SK-N-SH (cell line): ENCODE measurements around the gene GPR85. TPM values are rescaled to one million over a fixed set of nuclear protein-coding genes. Genes with fewer than 3 reads are reported as not detected.

Experiments used
- CTCF ChIA-PET: fragments of 300-600, 350-600 bp; formaldehyde crosslinking; extraction: SDS; loops from one replicate; lab custom pipeline; 2021; lab: Yijun Ruan, JAX
- POLR2A ChIA-PET: fragments of 350-600 bp; sonication (Branson Sonifier 250); formaldehyde crosslinking; extraction: SDS; loops from one replicate; lab custom pipeline; 2020; ENCODE audit warnings: antibody characterized with exemption, inconsistent platforms; lab: Yijun Ruan, JAX
- DNase-seq: peaks from one replicate; pipeline ENCODE4 v3.0.0; 2012
- H2AFZ ChIP-seq: fragments of 200-600 bp; sonication (generic); 2 replicates; pipeline ENCODE4 v1.8.1; 2016; ENCODE audit warnings: antibody characterized with exemption, mild to moderate bottlenecking, low read depth
- H3F3A ChIP-seq: fragments of 200-600 bp; sonication (generic); replicated peaks from 2 replicates; pipeline ENCODE3; 2016; ENCODE audit warnings: antibody characterized with exemption, mild to moderate bottlenecking; ENCODE audit not compliant: insufficient read depth
- H3K27ac ChIP-seq, 2 experiments: fragments of 200-500 bp in 1 of 2; fragments of 200-600 bp in 1 of 2; sonication (Bioruptor generic) in 1 of 2; sonication (generic), shearing (Covaris generic) in 1 of 2; 2 replicates each; pipeline versions ENCODE4 v1.5.1 to v1.6.1; 2014 to 2016; ENCODE audit warnings: low read depth in 2 of 2, inconsistent platforms in 1 of 2, low read length in 1 of 2, mild to moderate bottlenecking in 1 of 2, mixed read lengths in 1 of 2
- H3K27me3 ChIP-seq: fragments of 200-600 bp; sonication (generic), shearing (Covaris generic); 2 replicates; pipeline ENCODE4 v1.6.1; 2016; ENCODE audit warnings: mixed run types; ENCODE audit not compliant: insufficient read depth
- H3K36me3 ChIP-seq, 2 experiments: fragments of 200-500 bp in 1 of 2; fragments of 200-600 bp in 1 of 2; sonication (Bioruptor generic) in 1 of 2; sonication (generic) in 1 of 2; replicated peaks in 1 of 2; 2 replicates each; pipeline versions ENCODE3 to v1.5.1; 2014 to 2016; ENCODE audit warnings: low read length in 1 of 2, mild to moderate bottlenecking in 1 of 2; ENCODE audit not compliant: insufficient read depth in 2 of 2, control insufficient read depth in 1 of 2
- H3K4me1 ChIP-seq, 2 experiments: fragments of 200-500 bp in 1 of 2; fragments of 200-600 bp in 1 of 2; sonication (Bioruptor generic) in 1 of 2; sonication (generic), shearing (Covaris generic) in 1 of 2; 2 replicates each; pipeline versions ENCODE4 v1.5.1 to v1.6.1; 2014 to 2016; ENCODE audit warnings: low read depth in 1 of 2, low read length in 1 of 2, mixed run types in 1 of 2; ENCODE audit not compliant: insufficient read depth in 2 of 2, control insufficient read depth in 1 of 2
- H3K4me2 ChIP-seq: fragments of 200-600 bp; sonication (generic), shearing (Covaris generic); 2 replicates; pipeline ENCODE4 v1.6.1; 2017; ENCODE audit warnings: mixed run types
- H3K4me3 ChIP-seq, 2 experiments: fragments of 200-500 bp in 1 of 2; fragments of 200-600 bp in 1 of 2; sonication (Bioruptor generic) in 1 of 2; sonication (generic), shearing (Covaris generic) in 1 of 2; 2 replicates each; pipeline versions ENCODE4 v1.5.1 to v1.8.1; 2014 to 2016; ENCODE audit warnings: low read depth in 2 of 2, inconsistent platforms in 1 of 2, low read length in 1 of 2, mild to moderate bottlenecking in 1 of 2, mixed read lengths in 1 of 2, moderate library complexity in 1 of 2
- H3K79me2 ChIP-seq: fragments of 200-600 bp; sonication (generic); 2 replicates; pipeline ENCODE4 v1.8.1; 2017; ENCODE audit warnings: mild to moderate bottlenecking; ENCODE audit not compliant: insufficient read depth
- H3K9ac ChIP-seq: fragments of 200-600 bp; sonication (generic); 2 replicates; pipeline ENCODE4 v1.6.1; 2017; ENCODE audit warnings: mixed run types
- H3K9me2 ChIP-seq: fragments of 200-600 bp; sonication (generic); 2 replicates; pipeline ENCODE4 v1.6.1; 2017; ENCODE audit warnings: mixed run types
- H3K9me3 ChIP-seq: fragments of 200-600 bp; sonication (generic); 2 replicates; pipeline ENCODE4 v1.6.1; 2017; ENCODE audit warnings: mixed run types, mild to moderate bottlenecking, moderate library complexity
- H4K20me1 ChIP-seq: fragments of 200-600 bp; sonication (generic); 2 replicates; pipeline ENCODE4 v1.6.1; 2017; ENCODE audit warnings: mild to moderate bottlenecking, mixed run types; ENCODE audit not compliant: insufficient read depth
- CHD2 ChIP-seq: fragments of 150-350 bp; IDR thresholded peaks from 2 replicates; pipeline ENCODE4 v1.6.1; 2018; ENCODE audit warnings: low read length; ENCODE audit not compliant: partially characterized antibody
- ELF1 ChIP-seq: IDR thresholded peaks from 2 replicates; pipeline ENCODE4 v1.4.0; 2012
- EP300 ChIP-seq, 2 experiments: IDR thresholded peaks; 2 replicates each; pipeline versions ENCODE4 v1.4.0 to v1.6.1; 2012; ENCODE audit warnings: borderline replicate concordance in 1 of 2, low read depth in 1 of 2, low read length in 1 of 2
- EZH2phosphoT487 ChIP-seq: fragments of 200-600 bp; sonication (generic); IDR thresholded peaks from 2 replicates; pipeline ENCODE4 v1.6.1; 2017; ENCODE audit warnings: low read depth, mixed run types, mild to moderate bottlenecking, antibody characterized with exemption, moderate library complexity, borderline replicate concordance
- FOXM1 ChIP-seq: IDR thresholded peaks from 2 replicates; pipeline ENCODE4 v1.4.0; 2012; ENCODE audit warnings: low read depth, mild to moderate bottlenecking
- GABPA ChIP-seq: IDR thresholded peaks from 2 replicates; pipeline ENCODE4 v1.4.0; 2012; ENCODE audit warnings: low read depth, mild to moderate bottlenecking
- JUND ChIP-seq: IDR thresholded peaks from 2 replicates; pipeline ENCODE4 v1.4.0; 2012
- MXI1 ChIP-seq: IDR thresholded peaks from 2 replicates; pipeline ENCODE4 v1.6.1; 2012; ENCODE audit warnings: mild to moderate bottlenecking, low read depth, low read length, improper control_type of control experiment
- RFX5 ChIP-seq: IDR thresholded peaks from 2 replicates; pipeline ENCODE4 v1.6.1; 2012; ENCODE audit warnings: mild to moderate bottlenecking, improper control_type of control experiment, low read length
- RXRA ChIP-seq: IDR thresholded peaks from 2 replicates; pipeline ENCODE4 v1.4.0; 2012; ENCODE audit warnings: low read depth, mild to moderate bottlenecking, borderline replicate concordance
- SMC3 ChIP-seq: IDR thresholded peaks from 2 replicates; pipeline ENCODE4 v1.6.1; 2012; ENCODE audit warnings: low read depth, low read length, improper control_type of control experiment
- TCF12 ChIP-seq: IDR thresholded peaks from 2 replicates; pipeline ENCODE4 v1.4.0; 2012
- TEAD4 ChIP-seq: IDR thresholded peaks from 2 replicates; pipeline ENCODE4 v1.4.0; 2012; ENCODE audit warnings: mild to moderate bottlenecking, borderline replicate concordance; ENCODE audit not compliant: insufficient read depth
- YY1 ChIP-seq: IDR thresholded peaks from 2 replicates; pipeline ENCODE4 v1.4.0; 2012; ENCODE audit warnings: low read depth, mild to moderate bottlenecking
- WGBS: methylation state at CpG from one replicate; pipeline ENCODE4 v1.1.6; 2017; ENCODE audit warnings: low lambda C conversion rate; 5-methylcytosine and 5-hydroxymethylcytosine counted together
- polyA plus RNA-seq, 3 experiments: library from polyadenylated mRNA; depleted of rRNA; stranded (reverse); fragments of >200 nt; gene quantifications; 2 replicates each; pipeline ENCODE4 v1.2.3, GENCODE V29; 2012
- TF ChIP-seq, protein P1 (sequence below): IDR thresholded peaks from 2 replicates; pipeline ENCODE4 v1.4.0; 2012; ENCODE audit warnings: low read depth
- TF ChIP-seq, protein P2 (sequence below): IDR thresholded peaks from 2 replicates; pipeline ENCODE4 v1.4.0; 2012; ENCODE audit warnings: low read depth, borderline replicate concordance
- TF ChIP-seq, protein P3 (sequence below): IDR thresholded peaks from 2 replicates; pipeline ENCODE4 v1.6.1; 2012; ENCODE audit warnings: mild to moderate bottlenecking, low read depth, low read length, moderate library complexity
- TF ChIP-seq, protein P4 (sequence below): fragments of 200-600 bp; sonication (generic); IDR thresholded peaks from 2 replicates; pipeline ENCODE4 v1.6.1; 2017; ENCODE audit warnings: antibody characterized with exemption, mild to moderate bottlenecking, moderate library complexity

Gene GPR85
- polyA plus RNA-seq, 1 of the 3 experiments (the other 2 are of a cell fraction): 2.9 TPM

DNA sequence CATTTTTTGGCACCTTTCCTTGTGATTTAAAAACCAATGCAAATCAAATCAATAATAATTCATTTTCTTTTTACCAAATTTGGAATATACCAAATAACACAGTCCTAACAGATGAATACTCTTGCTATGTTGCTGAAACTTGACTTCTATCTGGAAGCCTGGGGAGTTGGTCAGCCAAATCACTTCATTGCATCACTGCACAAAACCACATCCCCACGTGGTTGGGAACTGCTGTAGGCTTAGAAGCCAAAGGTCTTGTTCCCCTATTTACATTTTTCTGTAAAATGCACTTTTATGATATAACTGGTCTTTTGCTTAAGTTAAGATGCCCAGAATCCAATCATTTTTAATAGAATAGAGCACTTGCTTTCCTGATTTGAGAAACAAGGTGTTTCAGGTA lies 15.2 kb downstream of the GPR85 start:
- no peak for TF ChIP-seq TEAD4
- no peak for TF ChIP-seq RXRA
- TF ChIP-seq, all 33 proteins: peak for 0
- H2AFZ ChIP-seq: no peak overlapping the region
- H3F3A ChIP-seq: no peaks in the 10 kb centered on the region
- H3K79me2 ChIP-seq: no peaks in the 10 kb centered on the region
- H3K9me3 ChIP-seq: no peaks in the 10 kb centered on the region
- DNase-seq: no peak
- no peaks in the 10 kb centered on the region for H4K20me1 ChIP-seq
- H3K36me3 ChIP-seq: no peaks in the 10 kb centered on the region
- no peak overlapping the region for H3K4me2 ChIP-seq
- H3K4me3 ChIP-seq: no peak overlapping the region
- H3K27me3 ChIP-seq: no peaks in the 10 kb centered on the region
- no peak overlapping the region for H3K9ac ChIP-seq
- ChIA-PET POLR2A (no interaction called here), CTCF (interaction anchor here (1.1 to 1.5 kb wide), 2 partner anchors 15 to 88 kb away, joined by 4 read pairs; no protein-coding TSS in a partner anchor)
- H3K27ac ChIP-seq: no peak overlapping the region
- no peaks in the 10 kb centered on the region for H3K4me1 ChIP-seq
- WGBS: 29% methylated on average over 1 of the region's 1 CpG
- no peaks in the 10 kb centered on the region for H3K9me2 ChIP-seq

DNA sequence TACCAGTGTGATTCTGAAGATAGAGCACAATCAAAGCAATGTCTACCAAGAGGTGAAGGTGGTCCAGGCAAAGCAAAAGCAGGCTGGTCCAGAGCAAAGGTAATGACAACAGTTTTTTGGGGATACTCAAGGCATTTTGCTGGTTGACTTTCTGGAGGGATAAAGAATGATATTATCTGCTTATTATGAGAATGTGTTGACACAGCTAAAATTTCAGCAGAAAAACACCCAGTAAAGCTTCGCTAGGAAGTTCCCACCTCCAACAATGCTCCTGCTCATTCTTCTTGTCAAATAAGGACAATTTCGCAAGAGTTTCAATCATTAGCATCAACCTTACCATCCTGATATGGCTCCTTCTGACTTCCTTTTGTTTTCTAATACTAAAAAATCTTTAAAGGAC lies 24.1 kb downstream of the GPR85 start:
- no peaks in the 10 kb centered on the region for H3K79me2 ChIP-seq
- H3K4me1 ChIP-seq: no peaks in the 10 kb centered on the region; a peak in 1 of 4 replicates
- H3K9ac ChIP-seq: no peak overlapping the region
- no peak overlapping the region for H3K4me3 ChIP-seq
- H3K27ac ChIP-seq: no peak overlapping the region
- H4K20me1 ChIP-seq: no peaks in the 10 kb centered on the region
- ChIA-PET POLR2A (no interaction called here), CTCF (interaction anchor here (1.4 kb wide), 1 partner anchor 359 kb away, joined by 4 read pairs; no protein-coding TSS in a partner anchor)
- H3K27me3 ChIP-seq: no peaks in the 10 kb centered on the region
- H3K9me2 ChIP-seq: no peaks in the 10 kb centered on the region
- H2AFZ ChIP-seq: no peak overlapping the region
- no peak for DNase-seq
- H3K36me3 ChIP-seq: no peaks in the 10 kb centered on the region
- no peaks in the 10 kb centered on the region for H3K9me3 ChIP-seq
- WGBS: 74% methylated on average over 2 of the region's 2 CpGs
- TF ChIP-seq, protein P1, sequence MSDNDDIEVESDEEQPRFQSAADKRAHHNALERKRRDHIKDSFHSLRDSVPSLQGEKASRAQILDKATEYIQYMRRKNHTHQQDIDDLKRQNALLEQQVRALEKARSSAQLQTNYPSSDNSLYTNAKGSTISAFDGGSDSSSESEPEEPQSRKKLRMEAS: no peak
- TF ChIP-seq FOXM1 (no peak), JUND (no peak), YY1 (no peak), EP300 (IDR thresholded peaks at IDR 0.05; ENCODE audit: borderline replicate concordance in 1 of 2, low read depth in 1 of 2, low read length in 1 of 2) (no peak), GABPA (no peak), CHD2 (no peak), ELF1 (no peak), SMC3 (no peak), MXI1 (no peak), EZH2phosphoT487 (no peak), RXRA (no peak), RFX5 (no peak), TCF12 (no peak), TEAD4 (no peak)
- TF ChIP-seq, protein P2, sequence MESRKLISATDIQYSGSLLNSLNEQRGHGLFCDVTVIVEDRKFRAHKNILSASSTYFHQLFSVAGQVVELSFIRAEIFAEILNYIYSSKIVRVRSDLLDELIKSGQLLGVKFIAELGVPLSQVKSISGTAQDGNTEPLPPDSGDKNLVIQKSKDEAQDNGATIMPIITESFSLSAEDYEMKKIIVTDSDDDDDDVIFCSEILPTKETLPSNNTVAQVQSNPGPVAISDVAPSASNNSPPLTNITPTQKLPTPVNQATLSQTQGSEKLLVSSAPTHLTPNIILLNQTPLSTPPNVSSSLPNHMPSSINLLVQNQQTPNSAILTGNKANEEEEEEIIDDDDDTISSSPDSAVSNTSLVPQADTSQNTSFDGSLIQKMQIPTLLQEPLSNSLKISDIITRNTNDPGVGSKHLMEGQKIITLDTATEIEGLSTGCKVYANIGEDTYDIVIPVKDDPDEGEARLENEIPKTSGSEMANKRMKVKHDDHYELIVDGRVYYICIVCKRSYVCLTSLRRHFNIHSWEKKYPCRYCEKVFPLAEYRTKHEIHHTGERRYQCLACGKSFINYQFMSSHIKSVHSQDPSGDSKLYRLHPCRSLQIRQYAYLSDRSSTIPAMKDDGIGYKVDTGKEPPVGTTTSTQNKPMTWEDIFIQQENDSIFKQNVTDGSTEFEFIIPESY: no peak
- TF ChIP-seq, protein P3, sequence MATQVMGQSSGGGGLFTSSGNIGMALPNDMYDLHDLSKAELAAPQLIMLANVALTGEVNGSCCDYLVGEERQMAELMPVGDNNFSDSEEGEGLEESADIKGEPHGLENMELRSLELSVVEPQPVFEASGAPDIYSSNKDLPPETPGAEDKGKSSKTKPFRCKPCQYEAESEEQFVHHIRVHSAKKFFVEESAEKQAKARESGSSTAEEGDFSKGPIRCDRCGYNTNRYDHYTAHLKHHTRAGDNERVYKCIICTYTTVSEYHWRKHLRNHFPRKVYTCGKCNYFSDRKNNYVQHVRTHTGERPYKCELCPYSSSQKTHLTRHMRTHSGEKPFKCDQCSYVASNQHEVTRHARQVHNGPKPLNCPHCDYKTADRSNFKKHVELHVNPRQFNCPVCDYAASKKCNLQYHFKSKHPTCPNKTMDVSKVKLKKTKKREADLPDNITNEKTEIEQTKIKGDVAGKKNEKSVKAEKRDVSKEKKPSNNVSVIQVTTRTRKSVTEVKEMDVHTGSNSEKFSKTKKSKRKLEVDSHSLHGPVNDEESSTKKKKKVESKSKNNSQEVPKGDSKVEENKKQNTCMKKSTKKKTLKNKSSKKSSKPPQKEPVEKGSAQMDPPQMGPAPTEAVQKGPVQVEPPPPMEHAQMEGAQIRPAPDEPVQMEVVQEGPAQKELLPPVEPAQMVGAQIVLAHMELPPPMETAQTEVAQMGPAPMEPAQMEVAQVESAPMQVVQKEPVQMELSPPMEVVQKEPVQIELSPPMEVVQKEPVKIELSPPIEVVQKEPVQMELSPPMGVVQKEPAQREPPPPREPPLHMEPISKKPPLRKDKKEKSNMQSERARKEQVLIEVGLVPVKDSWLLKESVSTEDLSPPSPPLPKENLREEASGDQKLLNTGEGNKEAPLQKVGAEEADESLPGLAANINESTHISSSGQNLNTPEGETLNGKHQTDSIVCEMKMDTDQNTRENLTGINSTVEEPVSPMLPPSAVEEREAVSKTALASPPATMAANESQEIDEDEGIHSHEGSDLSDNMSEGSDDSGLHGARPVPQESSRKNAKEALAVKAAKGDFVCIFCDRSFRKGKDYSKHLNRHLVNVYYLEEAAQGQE: no peak
- TF ChIP-seq, protein P4, sequence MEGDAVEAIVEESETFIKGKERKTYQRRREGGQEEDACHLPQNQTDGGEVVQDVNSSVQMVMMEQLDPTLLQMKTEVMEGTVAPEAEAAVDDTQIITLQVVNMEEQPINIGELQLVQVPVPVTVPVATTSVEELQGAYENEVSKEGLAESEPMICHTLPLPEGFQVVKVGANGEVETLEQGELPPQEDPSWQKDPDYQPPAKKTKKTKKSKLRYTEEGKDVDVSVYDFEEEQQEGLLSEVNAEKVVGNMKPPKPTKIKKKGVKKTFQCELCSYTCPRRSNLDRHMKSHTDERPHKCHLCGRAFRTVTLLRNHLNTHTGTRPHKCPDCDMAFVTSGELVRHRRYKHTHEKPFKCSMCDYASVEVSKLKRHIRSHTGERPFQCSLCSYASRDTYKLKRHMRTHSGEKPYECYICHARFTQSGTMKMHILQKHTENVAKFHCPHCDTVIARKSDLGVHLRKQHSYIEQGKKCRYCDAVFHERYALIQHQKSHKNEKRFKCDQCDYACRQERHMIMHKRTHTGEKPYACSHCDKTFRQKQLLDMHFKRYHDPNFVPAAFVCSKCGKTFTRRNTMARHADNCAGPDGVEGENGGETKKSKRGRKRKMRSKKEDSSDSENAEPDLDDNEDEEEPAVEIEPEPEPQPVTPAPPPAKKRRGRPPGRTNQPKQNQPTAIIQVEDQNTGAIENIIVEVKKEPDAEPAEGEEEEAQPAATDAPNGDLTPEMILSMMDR: no peak
- H3K4me2 ChIP-seq: no peak overlapping the region
- H3F3A ChIP-seq: no peaks in the 10 kb centered on the region
